Activated naive CD4-positive, alpha-beta T cell treated with anti-CD3 and anti-CD28 coated beads for 36 hours (primary cell): ENCODE measurements around the gene UBE2Q1. TPM values are rescaled to one million over a fixed set of nuclear protein-coding genes. Genes with fewer than 3 reads are reported as not detected.

Source experiments
- CTCF ChIA-PET: fragments of 350-600 bp; sonication (Branson Sonifier 250); formaldehyde crosslinking; loops from one replicate; lab custom pipeline; 2021; ENCODE audit warnings: antibody characterized with exemption; lab: Charles Lee
- DNase-seq: peaks from one replicate; pipeline ENCODE4 v3.0.0-alpha.2; 2020
- H3K27ac Mint-ChIP-seq: one replicate; pipeline ENCODE4 v1.8.0; 2021; ENCODE audit warnings: mild to moderate bottlenecking, mixed read lengths
- H3K27me3 Mint-ChIP-seq: one replicate; pipeline ENCODE4 v1.8.0; 2021; ENCODE audit warnings: low read depth, mixed read lengths
- H3K36me3 Mint-ChIP-seq: one replicate; pipeline ENCODE4 v1.8.0; 2021; ENCODE audit warnings: low read depth, mixed read lengths
- H3K4me1 Mint-ChIP-seq: one replicate; pipeline ENCODE4 v1.8.0; 2021; ENCODE audit warnings: low read depth, mixed read lengths
- H3K4me3 Mint-ChIP-seq: one replicate; pipeline ENCODE4 v1.8.0; 2021; ENCODE audit warnings: mild to moderate bottlenecking, moderate library complexity, mixed read lengths
- H3K9me3 Mint-ChIP-seq: one replicate; pipeline ENCODE4 v1.8.0; 2021; ENCODE audit warnings: mixed read lengths
- intact Hi-C: fragments of 100-400 bp; cut with micrococcal nuclease; formaldehyde crosslinking; loops from one replicate; pipeline ENCODE4 v1.15.1; 2023
- total RNA-seq, 2 experiments: library from RNA; stranded (reverse); gene quantifications; one replicate each; pipeline ENCODE4 v1.2.3, GENCODE V29; 2021

UBE2Q1 gene
- total RNA-seq, 2 experiments from 2014 or later = 79.2 to 84.6 TPM

DNA sequence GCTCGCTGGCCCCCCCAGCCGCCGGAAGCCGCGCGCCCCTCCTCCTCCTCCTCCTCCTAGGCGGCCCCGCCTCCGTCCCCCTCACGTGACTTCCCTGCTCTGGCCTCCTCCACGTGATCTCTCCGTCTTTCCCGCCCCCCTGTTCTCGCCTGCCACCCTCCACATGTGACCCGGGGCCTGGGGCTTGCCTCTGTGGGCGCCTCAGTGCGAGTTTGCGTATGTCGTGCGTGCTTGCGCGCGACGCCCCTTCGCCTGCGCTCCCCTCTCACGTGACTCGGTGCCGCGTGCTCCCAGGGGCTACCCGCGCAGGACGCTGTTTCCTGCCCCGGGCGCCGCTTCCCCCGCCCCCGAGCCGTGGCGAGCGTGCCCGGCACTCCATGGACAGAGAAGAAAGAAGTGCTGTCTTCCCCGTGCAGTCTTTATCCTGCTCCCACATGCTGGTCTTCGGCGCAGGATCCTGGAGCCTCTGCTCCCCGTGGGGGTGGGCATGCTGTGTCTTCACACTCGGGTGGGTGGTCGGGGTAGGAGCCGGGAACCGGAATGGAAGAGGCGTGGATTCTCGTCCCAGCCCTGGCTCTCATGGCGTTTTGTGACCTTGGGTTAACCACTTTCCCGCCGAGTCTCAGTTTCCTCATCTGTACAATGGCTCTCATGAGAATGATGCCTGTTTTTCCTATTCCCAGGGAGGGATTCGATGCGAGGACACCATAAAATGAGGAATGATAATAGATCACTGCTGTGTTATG is 431 bp upstream of the UBE2Q1 start:
- peak; percentile 99 for DNase-seq
- no peaks in the 10 kb centered on the region for H3K27me3 Mint-ChIP-seq
- peaks cover 21% of the 10 kb centered on the region for H3K36me3 Mint-ChIP-seq
- H3K4me3 Mint-ChIP-seq = peak overlapping the region; percentile 91
- H3K4me1 Mint-ChIP-seq = peaks cover 28% of the 10 kb centered on the region
- no peaks in the 10 kb centered on the region for H3K9me3 Mint-ChIP-seq
- CTCF ChIA-PET = interaction anchor here (0.7 to 2.4 kb wide), 28 partner anchors 10 to 797 kb away, joined by 3 to 18 read pairs (median 4); partner anchors contain the start of gene PMVK
- intact Hi-C loops = loop anchor here (1.0 to 5.0 kb wide), 16 partner anchors 50 to 576 kb away; partner anchors contain the start of genes IL6R, KCNN3, PMVK and SLC50A1
- peak overlapping the region; percentile 92 for H3K27ac Mint-ChIP-seq

DNA sequence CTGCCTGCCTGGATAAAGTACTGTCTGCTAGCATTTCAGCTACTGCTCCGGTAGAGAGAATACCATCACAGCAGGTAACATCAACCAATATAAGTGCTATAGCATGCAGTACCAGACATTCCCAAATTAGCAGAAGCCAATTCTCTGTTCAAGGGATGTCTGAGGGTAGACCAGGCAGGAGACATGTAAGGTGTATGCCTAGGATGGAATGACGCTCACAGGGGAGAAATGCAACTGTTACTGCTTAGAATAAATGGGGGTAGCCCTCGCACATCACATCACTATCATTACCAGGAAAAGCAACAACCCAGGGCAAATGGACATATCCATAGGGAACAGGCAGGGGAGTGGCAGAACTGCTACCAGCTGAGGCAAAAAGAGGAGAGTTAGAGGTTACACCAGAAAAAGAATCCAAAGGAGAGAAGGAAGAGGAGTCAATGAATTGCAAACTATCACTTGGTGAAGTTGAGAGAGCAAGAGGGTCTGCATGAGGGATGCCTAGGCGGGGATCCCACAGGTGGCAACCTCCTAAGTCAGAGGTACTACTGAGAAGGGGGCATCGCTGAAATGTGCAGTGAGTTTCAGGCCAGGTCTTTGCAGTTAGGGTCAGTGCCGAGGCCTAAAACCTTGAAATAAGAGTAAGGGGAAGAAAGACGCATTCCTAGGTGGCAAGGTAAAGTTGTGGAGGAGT is 1.1 kb downstream of the UBE2Q1 start:
- Mint-ChIP-seq H3K36me3 (peaks cover 31% of the 10 kb centered on the region), H3K4me1 (peaks cover 28% of the 10 kb centered on the region), H3K4me3 (peak overlapping the region; percentile 88), H3K9me3 (no peaks in the 10 kb centered on the region), H3K27ac (peak overlapping the region; percentile 86), H3K27me3 (no peaks in the 10 kb centered on the region)
- DNase-seq = no peak
- intact Hi-C loops = loop anchor here (5.0 kb wide), 1 partner anchor 375 kb away; no protein-coding TSS in a partner anchor
- CTCF ChIA-PET = interaction anchor here (1.0 to 1.6 kb wide), 3 partner anchors 8 to 222 kb away, joined by 3 to 6 read pairs (median 3); no protein-coding TSS in a partner anchor

DNA sequence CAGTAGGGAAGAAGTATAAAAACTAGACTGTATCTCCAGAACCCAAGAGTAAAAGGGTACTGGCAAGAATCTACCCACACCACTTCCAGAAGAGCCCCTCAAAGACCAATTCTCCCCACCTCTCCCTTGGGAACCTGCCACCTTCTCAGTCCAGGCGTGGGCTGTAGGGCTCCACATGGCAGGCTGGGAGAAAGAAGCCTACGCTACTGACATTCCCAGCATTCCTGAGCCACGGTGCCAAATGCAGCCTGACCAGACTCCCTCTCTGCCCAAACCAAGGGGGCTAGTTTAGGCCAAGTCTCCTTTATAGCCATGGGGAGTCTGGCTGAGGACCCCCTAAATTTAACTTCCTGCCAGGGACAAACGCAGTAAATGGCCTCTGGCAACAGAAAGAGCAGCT is 2.0 kb downstream of the UBE2Q1 start:
- Mint-ChIP-seq H3K27ac (peak overlapping the region; percentile 31), H3K4me1 (peaks cover 28% of the 10 kb centered on the region), H3K4me3 (peak overlapping the region; percentile 88), H3K27me3 (no peaks in the 10 kb centered on the region), H3K36me3 (peaks cover 35% of the 10 kb centered on the region), H3K9me3 (no peaks in the 10 kb centered on the region)
- no peak for DNase-seq
- intact Hi-C loops = loop anchor here (5.0 kb wide), 1 partner anchor 374 kb away; no protein-coding TSS in a partner anchor
- CTCF ChIA-PET = interaction anchor here (1.0 to 1.9 kb wide), 4 partner anchors 8 to 221 kb away, joined by 3 to 8 read pairs (median 4); no protein-coding TSS in a partner anchor

DNA sequence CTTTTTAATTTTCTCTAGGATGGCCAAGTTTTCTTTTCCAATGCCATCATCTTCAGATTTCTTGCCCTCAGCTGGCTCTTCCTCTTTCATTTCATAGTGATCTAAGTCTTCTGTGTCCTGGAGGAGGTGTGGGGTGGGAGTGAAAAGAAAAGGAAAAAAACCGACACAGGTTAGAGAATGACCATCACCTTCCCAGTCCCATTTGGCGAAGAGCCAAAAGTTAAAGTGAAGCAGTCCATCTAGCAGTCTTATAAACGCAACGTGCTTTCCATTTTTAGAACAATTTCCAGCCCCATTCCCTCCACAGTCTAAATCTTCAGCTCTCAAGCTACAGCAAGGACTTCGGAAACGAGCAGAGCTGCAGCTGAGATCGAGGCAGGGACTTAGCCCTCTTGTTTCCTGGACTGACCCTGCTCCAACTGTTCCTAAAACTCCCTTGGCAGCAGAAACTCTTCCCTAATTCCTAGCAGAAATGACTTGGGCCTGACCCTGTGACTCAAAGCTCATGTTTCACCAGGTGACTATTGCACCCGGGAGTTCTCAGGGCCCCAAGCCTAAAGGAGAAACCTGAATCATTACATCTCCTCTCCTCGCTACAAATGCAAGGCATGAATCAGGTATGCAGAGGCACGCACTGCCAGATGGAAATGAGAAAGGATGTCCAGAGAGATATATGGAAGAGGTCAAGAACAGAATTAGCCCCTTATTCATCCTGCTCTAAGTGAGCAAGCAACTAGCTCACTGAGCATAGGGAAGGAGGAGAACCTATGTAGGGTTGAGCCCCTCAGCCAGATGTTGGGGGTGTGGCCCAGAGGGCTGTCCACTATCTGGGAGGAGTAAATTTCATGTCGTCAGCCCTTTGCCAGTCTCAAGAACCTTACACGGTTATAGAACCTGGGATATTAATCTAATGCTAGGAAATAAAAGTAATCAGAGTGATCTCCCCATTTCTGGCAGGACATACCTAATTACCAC is 5.1 kb downstream of the UBE2Q1 start:
- peaks cover 40% of the 10 kb centered on the region for H3K4me1 Mint-ChIP-seq
- H3K9me3 Mint-ChIP-seq = no peaks in the 10 kb centered on the region
- no peak overlapping the region for H3K4me3 Mint-ChIP-seq
- H3K27ac Mint-ChIP-seq = no peak overlapping the region
- no peak for DNase-seq
- CTCF ChIA-PET = interaction anchor here (0.6 to 1.8 kb wide), 3 partner anchors 74 to 443 kb away, joined by 5 to 9 read pairs (median 5); no protein-coding TSS in a partner anchor
- peaks cover 51% of the 10 kb centered on the region for H3K36me3 Mint-ChIP-seq
- intact Hi-C loops = no loop called here
- no peaks in the 10 kb centered on the region for H3K27me3 Mint-ChIP-seq

DNA sequence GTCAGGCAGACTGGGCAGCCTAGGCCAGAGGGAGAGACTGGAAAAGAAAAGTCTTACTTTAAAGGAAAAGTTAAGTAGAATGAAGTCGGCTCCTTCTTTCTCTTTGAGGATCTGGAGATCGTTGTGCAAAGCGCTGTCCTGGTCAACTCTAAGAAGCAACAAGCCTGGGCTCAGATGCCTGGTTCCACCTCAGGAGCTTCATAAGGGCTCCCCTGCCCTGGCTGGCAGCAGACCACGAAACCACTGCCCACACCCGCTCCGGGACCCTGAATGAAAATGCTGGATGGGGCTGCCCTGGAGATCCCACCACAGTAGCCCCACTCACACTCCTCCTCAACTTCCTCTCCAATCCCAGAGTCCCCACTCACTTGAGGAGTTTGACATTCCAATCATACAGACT is 6.4 kb downstream of the UBE2Q1 start:
- Mint-ChIP-seq H3K4me1 (peaks cover 37% of the 10 kb centered on the region), H3K36me3 (peaks cover 42% of the 10 kb centered on the region), H3K9me3 (no peaks in the 10 kb centered on the region), H3K27me3 (no peaks in the 10 kb centered on the region), H3K4me3 (no peak overlapping the region), H3K27ac (no peak overlapping the region)
- CTCF ChIA-PET = no interaction called here
- DNase-seq = no peak
- intact Hi-C loops = no loop called here

DNA sequence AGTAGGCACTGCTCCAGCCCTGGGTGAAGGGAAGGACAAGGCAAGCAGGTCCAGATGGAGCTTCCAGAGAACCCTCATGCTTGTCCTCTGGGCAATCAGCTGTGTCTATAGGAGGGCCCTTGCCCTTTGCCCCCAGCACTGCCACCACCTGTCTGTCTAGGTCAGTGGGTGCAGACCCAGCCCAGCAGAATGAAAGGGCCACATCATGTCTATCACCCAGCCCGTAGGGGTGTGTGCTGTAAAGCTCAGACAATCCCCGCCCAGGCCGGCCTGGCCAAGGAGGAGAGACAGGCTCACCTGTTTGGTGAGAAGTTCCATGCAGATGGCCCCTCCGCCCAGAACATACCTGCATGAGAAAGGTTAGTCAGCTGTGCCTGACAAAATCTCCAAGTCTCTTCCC is 7.0 kb downstream of the UBE2Q1 start:
- CTCF ChIA-PET = no interaction called here
- H3K36me3 Mint-ChIP-seq = peaks cover 42% of the 10 kb centered on the region
- peaks cover 32% of the 10 kb centered on the region for H3K4me1 Mint-ChIP-seq
- H3K4me3 Mint-ChIP-seq = no peak overlapping the region
- H3K27ac Mint-ChIP-seq = no peak overlapping the region
- H3K9me3 Mint-ChIP-seq = no peaks in the 10 kb centered on the region
- no peak for DNase-seq
- H3K27me3 Mint-ChIP-seq = no peaks in the 10 kb centered on the region
- intact Hi-C loops = no loop called here

DNA sequence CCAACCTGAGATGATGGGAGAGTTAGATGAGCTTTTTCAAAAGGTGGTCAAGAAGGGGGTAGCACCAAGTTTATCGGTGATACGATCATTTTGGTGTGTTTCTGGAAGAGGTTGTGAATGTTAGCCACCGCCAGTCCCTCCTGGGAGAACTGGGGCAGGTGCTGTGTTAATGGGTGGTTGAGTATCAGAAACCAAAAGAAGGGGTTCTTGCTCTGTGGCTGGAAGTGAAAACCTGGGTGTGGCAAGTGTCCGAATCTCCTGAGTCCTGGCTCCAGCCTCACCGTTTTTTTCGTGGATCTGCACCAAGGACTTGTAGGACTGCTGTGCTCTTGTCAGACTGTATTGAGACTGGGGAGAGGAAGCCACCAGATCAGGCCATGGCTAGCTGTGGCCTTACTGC is 7.8 kb downstream of the UBE2Q1 start:
- Mint-ChIP-seq H3K27me3 (no peaks in the 10 kb centered on the region), H3K9me3 (no peaks in the 10 kb centered on the region), H3K4me1 (peaks cover 25% of the 10 kb centered on the region), H3K36me3 (peaks cover 42% of the 10 kb centered on the region), H3K4me3 (no peak overlapping the region), H3K27ac (no peak overlapping the region)
- CTCF ChIA-PET = interaction anchor here (0.6 to 3.4 kb wide), 2 partner anchors 10 to 70 kb away, joined by 3 to 26 read pairs; no protein-coding TSS in a partner anchor
- DNase-seq = no peak
- intact Hi-C loops = no loop called here

DNA sequence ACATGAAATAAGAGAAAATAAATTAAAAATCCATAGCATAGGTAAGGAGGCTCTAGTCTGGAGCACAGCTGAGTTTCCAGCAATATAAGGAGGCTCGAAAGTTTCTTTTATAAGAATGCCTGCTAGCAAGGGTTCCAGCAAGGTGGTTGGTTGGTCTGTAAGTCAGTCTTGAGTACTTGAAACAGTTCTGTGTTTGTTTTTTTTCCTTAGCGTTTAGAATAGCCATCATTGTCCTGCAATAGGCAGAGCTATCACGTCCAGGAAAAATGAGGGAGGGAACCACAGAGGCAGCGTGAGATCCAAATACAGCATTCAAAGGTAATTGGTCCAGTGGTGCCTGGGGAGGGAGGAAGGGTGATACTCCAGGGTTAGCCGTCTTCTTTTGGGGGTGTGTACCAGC is 8.4 kb downstream of the UBE2Q1 start:
- CTCF ChIA-PET = interaction anchor here (0.6 to 3.4 kb wide), 2 partner anchors 11 to 70 kb away, joined by 3 to 26 read pairs; no protein-coding TSS in a partner anchor
- intact Hi-C loops = no loop called here
- Mint-ChIP-seq H3K9me3 (no peaks in the 10 kb centered on the region), H3K27ac (no peak overlapping the region), H3K4me3 (no peak overlapping the region), H3K27me3 (no peaks in the 10 kb centered on the region), H3K36me3 (peaks cover 38% of the 10 kb centered on the region), H3K4me1 (peaks cover 22% of the 10 kb centered on the region)
- no peak for DNase-seq

DNA sequence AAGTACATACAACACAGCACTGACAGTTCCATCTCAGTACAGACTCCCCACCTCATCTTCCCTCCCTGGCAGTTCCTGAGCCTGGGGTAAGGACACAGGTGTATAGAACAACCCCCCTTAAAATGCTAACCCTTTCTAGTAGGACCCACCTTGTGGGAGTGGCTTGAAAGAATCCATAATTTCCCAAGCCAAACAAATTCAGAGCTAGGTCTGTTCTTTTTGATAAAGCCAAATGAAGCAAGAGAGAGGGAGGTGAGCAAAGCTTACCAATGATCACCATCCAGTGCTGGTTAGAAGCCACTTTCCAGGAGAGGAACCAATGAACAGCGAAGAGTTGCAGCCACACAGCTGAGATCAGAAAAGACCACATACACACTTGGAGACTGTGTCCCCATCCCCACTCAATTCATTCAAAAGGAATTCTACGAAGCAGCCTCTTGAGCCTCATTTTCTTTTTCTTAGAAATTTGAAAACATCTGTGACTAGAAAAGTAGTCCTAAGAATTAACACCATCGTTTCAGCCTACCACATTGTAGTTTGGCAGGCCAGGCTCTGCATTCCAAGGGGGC is 9.2 kb downstream of the UBE2Q1 start:
- H3K4me3 Mint-ChIP-seq = no peak overlapping the region
- peak overlapping the region; percentile 5 for H3K27ac Mint-ChIP-seq
- intact Hi-C loops = loop anchor here (5.0 kb wide), 2 partner anchors 347 to 362 kb away; no protein-coding TSS in a partner anchor
- no peak for DNase-seq
- no peaks in the 10 kb centered on the region for H3K9me3 Mint-ChIP-seq
- peaks cover 31% of the 10 kb centered on the region for H3K36me3 Mint-ChIP-seq
- peaks cover 21% of the 10 kb centered on the region for H3K4me1 Mint-ChIP-seq
- CTCF ChIA-PET = interaction anchor here (0.9 to 3.4 kb wide), 3 partner anchors 8 to 69 kb away, joined by 3 to 26 read pairs (median 4); no protein-coding TSS in a partner anchor
- H3K27me3 Mint-ChIP-seq = no peaks in the 10 kb centered on the region

DNA sequence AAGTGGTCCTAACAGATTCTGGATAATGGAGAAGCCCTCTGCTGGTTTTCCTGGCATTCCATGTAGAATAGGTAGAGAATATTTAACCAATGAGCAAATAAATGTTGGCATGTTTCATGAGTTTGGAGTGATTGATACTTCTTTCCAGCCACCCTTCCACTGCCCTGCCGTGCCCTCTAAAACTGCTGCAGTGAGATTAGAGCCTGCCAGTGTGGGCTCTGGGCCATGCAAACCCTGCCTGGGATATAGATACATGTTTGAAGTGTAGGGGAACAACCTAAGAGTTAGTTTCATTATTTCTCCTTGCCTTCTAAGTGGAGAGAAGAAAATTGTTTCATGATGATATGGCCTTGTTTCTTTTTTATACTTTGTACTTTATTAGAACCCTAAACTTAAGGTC is 10.4 kb downstream of the UBE2Q1 start:
- Mint-ChIP-seq H3K27ac (no peak overlapping the region), H3K9me3 (no peaks in the 10 kb centered on the region), H3K4me1 (peaks cover 21% of the 10 kb centered on the region), H3K36me3 (peaks cover 23% of the 10 kb centered on the region), H3K27me3 (no peaks in the 10 kb centered on the region), H3K4me3 (no peak overlapping the region)
- no peak for DNase-seq
- intact Hi-C loops = loop anchor here (5.0 kb wide), 2 partner anchors 346 to 361 kb away; no protein-coding TSS in a partner anchor
- CTCF ChIA-PET = interaction anchor here (1.6 to 3.4 kb wide), 2 partner anchors 12 to 68 kb away, joined by 4 to 26 read pairs; no protein-coding TSS in a partner anchor
